Endothelial cell of umbilical vein (primary cell): ENCODE results near the gene RBM28. TPM values are rescaled to one million over a fixed set of nuclear protein-coding genes. Genes with fewer than 3 reads are reported as not detected.

Experiments used
- BruUV-seq: library from RNA; stranded (reverse); fragments of 400-500 nt; replicated peaks from 2 replicates; lab custom pipeline; 2021; lab: Mats Ljungman, UMichigan
- CTCF ChIA-PET: fragments of 300-600, 350-600 bp; sonication (Branson Sonifier 250); formaldehyde crosslinking; loops from one replicate; lab custom pipeline; 2021; ENCODE audit warnings: antibody characterized with exemption, inconsistent platforms; lab: Charles Lee
- POLR2A ChIA-PET: fragments of 300-600, 350-600 bp; sonication (Branson Sonifier 250); formaldehyde crosslinking; loops from one replicate; lab custom pipeline; 2021; ENCODE audit warnings: antibody characterized with exemption, inconsistent platforms; lab: Charles Lee
- DNase-seq: peaks from one replicate; pipeline ENCODE4 v3.0.0-alpha.2; 2011; ENCODE audit warnings: low read depth, low spot score
- FAIRE-seq: peaks from 2 replicates; lab custom pipeline; 2011; peaks lifted over from hg19 to GRCh38; lab: Jason Lieb, UNC
- H2AFZ ChIP-seq: 2 replicates; pipeline ENCODE4 v1.6.0; 2012; ENCODE audit warnings: low read depth, low read length, control low read depth, inconsistent platforms
- H3K27ac ChIP-seq: 2 replicates; pipeline ENCODE4 v1.5.1; 2011; ENCODE audit warnings: low read depth, mild to moderate bottlenecking, control low read depth, low read length, moderate library complexity; ENCODE audit not compliant: insufficient read depth
- H3K27me3 ChIP-seq, 2 experiments: 2 replicates each; pipeline versions ENCODE4 v1.6.0 to v1.6.1; 2011; ENCODE audit warnings: low read length in 2 of 2, mixed read lengths in 1 of 2; ENCODE audit not compliant: control insufficient read depth in 2 of 2, insufficient read depth in 2 of 2
- H3K36me3 ChIP-seq, 2 experiments: 2 replicates in 1 of 2; 3 replicates in 1 of 2; pipeline ENCODE4 v1.5.1; 2011; ENCODE audit warnings: low read length in 2 of 2, mild to moderate bottlenecking in 1 of 2, moderate library complexity in 1 of 2; ENCODE audit not compliant: control insufficient read depth in 2 of 2, insufficient read depth in 2 of 2; ENCODE audit errors: extremely low read depth in 1 of 2
- H3K4me1 ChIP-seq: 3 replicates; pipeline ENCODE4 v1.5.1; 2011; ENCODE audit warnings: mild to moderate bottlenecking, low read length; ENCODE audit not compliant: control insufficient read depth, insufficient read depth; ENCODE audit errors: extremely low read depth
- H3K4me2 ChIP-seq: 2 replicates; pipeline ENCODE4 v1.6.1; 2011; ENCODE audit warnings: low read length, control low read depth, mixed read lengths; ENCODE audit not compliant: insufficient read depth
- H3K4me3 ChIP-seq, 3 experiments: fragments of 200-600 bp in 1 of 3; sonication (generic), shearing (Covaris generic) in 1 of 3; replicated peaks in 1 of 3; 2 replicates each; pipeline ENCODE4 v1.5.1; 2011 to 2016; ENCODE audit warnings: control low read depth in 3 of 3, low read length in 3 of 3, mild to moderate bottlenecking in 2 of 3, inconsistent platforms in 1 of 3, low read depth in 1 of 3, moderate library complexity in 1 of 3; ENCODE audit not compliant: insufficient read depth in 1 of 3
- H3K79me2 ChIP-seq: 2 replicates; pipeline ENCODE4 v1.6.0; 2012; ENCODE audit warnings: low read length, inconsistent platforms; ENCODE audit not compliant: control insufficient read depth, insufficient read depth
- H3K9ac ChIP-seq: replicated peaks from 2 replicates; pipeline ENCODE3; 2011; ENCODE audit warnings: low read length, control low read depth; ENCODE audit not compliant: insufficient read depth; ENCODE audit errors: extremely low read depth
- H3K9me1 ChIP-seq: replicated peaks from 3 replicates; pipeline ENCODE4 v1.6.0; 2011; ENCODE audit warnings: mild to moderate bottlenecking, low read length; ENCODE audit not compliant: control insufficient read depth, insufficient read depth; ENCODE audit errors: extremely low read depth
- H3K9me3 ChIP-seq: replicated peaks from 2 replicates; pipeline ENCODE4 v1.5.1; 2012; ENCODE audit warnings: low read length, inconsistent platforms; ENCODE audit not compliant: control insufficient read depth, insufficient read depth
- H4K20me1 ChIP-seq: replicated peaks from 2 replicates; pipeline ENCODE3; 2011; ENCODE audit warnings: mild to moderate bottlenecking, low read length; ENCODE audit not compliant: control insufficient read depth, insufficient read depth; ENCODE audit errors: extremely low read depth
- CTCF ChIP-seq, 2 donors: IDR thresholded peaks; 1 replicate in 1 of 2; 2 replicates in 1 of 2; pipeline ENCODE4 v1.5.1; 2011; ENCODE audit warnings: low read length in 2 of 2, mild to moderate bottlenecking in 2 of 2, moderate library complexity in 2 of 2, control low read depth in 1 of 2, inconsistent platforms in 1 of 2, low read depth in 1 of 2; ENCODE audit not compliant: insufficient read depth in 1 of 2; ENCODE audit errors: extremely low read depth in 1 of 2
- EZH2 ChIP-seq: IDR thresholded peaks from 2 replicates; pipeline ENCODE4 v1.6.1; 2012; ENCODE audit warnings: borderline replicate concordance, low read depth, mild to moderate bottlenecking, moderate library complexity, low read length, inconsistent platforms; ENCODE audit not compliant: severe bottlenecking
- FOS ChIP-seq: IDR thresholded peaks from 2 replicates; pipeline ENCODE4 v1.6.1; 2011; ENCODE audit warnings: mild to moderate bottlenecking, low read length, moderate library complexity, borderline replicate concordance; ENCODE audit not compliant: insufficient read depth
- GATA2 ChIP-seq: IDR thresholded peaks from 2 replicates; pipeline ENCODE4 v1.7.0; 2011; ENCODE audit warnings: low read depth, mild to moderate bottlenecking, moderate library complexity, mixed read lengths, low read length; ENCODE audit not compliant: insufficient read length, insufficient read depth
- JUN ChIP-seq: IDR thresholded peaks from 2 replicates; pipeline ENCODE4 v1.6.1; 2011; ENCODE audit warnings: borderline replicate concordance, low read depth; ENCODE audit not compliant: insufficient read length, insufficient read depth
- MAX ChIP-seq: IDR thresholded peaks from 2 replicates; pipeline ENCODE4 v1.6.1; 2011; ENCODE audit not compliant: insufficient read depth, insufficient read length
- MYC ChIP-seq: IDR thresholded peaks from one replicate; pipeline ENCODE4 v1.6.1; 2011; ENCODE audit warnings: mild to moderate bottlenecking, low read depth, low read length
- POLR2A ChIP-seq: IDR thresholded peaks from 2 replicates; pipeline ENCODE4 v1.6.1; 2012; ENCODE audit warnings: low read depth, mild to moderate bottlenecking, control low read depth, low read length
- POLR2AphosphoS5 ChIP-seq: IDR thresholded peaks from 2 replicates; pipeline ENCODE4 v1.6.1; 2012; ENCODE audit warnings: low read depth, mild to moderate bottlenecking, control low read depth, low read length, moderate library complexity; ENCODE audit not compliant: insufficient read depth
- dilution Hi-C: fragments of 300-500 bp; cut with MboI; formaldehyde crosslinking; loops from one replicate; pipeline ENCODE4 v1.15.0; 2019; ENCODE audit warnings: low sequenced_read_pairs; ENCODE audit not compliant: extremely low pct_ligation_motif_present
- intact Hi-C: fragments of 100-400 bp; cut with micrococcal nuclease; formaldehyde crosslinking; loops from one replicate; pipeline ENCODE4 v1.10.0; 2022
- polyA plus RNA-seq, 4 experiments: library from polyadenylated mRNA; depleted of rRNA in 3 of 4; stranded (reverse) in 3 of 4; unstranded in 1 of 4; fragments of >200 nt; gene quantifications; 2 replicates each; pipeline versions ENCODE4 v1.2.1 to v1.2.3, GENCODE V29; 2011 to 2012; ENCODE audit warnings: missing spikeins in 1 of 4
- total RNA-seq: library from RNA; stranded (reverse); gene quantifications from 2 replicates; pipeline ENCODE4 v1.2.3, GENCODE V29; 2021

RBM28 gene
- total and polyA plus RNA-seq, 2 donors (not counting 3 experiments of a cell fraction or from before 2014, with no cell fraction given) = 11.6 to 58.7 TPM

GRCh38 chr7:128366300-128366699 lies 22.6 kb upstream of the RBM28 start:
- Histone ChIP-seq H3K27ac (no peak overlapping the region), H3K4me2 (no peak overlapping the region), H3K4me3 (no peak overlapping the region), H3K79me2 (no peaks in the 10 kb centered on the region), H3K27me3 (peaks cover 35 to 51% of the 10 kb centered on the region in 2 experiments), H4K20me1 (no peaks in the 10 kb centered on the region), H2AFZ (no peak overlapping the region), H3K9me1 (no peaks in the 10 kb centered on the region), H3K9me3 (no peaks in the 10 kb centered on the region), H3K36me3 (no peaks in the 10 kb centered on the region), H3K4me1 (no peaks in the 10 kb centered on the region), H3K9ac (no peak overlapping the region)
- ChIA-PET CTCF (interaction anchor here (1.4 to 5.4 kb wide), 3 partner anchors 19 to 23 kb away, joined by 3 to 24 read pairs (median 4); no protein-coding TSS in a partner anchor), POLR2A (no interaction called here)
- intact Hi-C loops = no loop called here
- no peak for FAIRE-seq
- no peak for DNase-seq
- BruUV-seq = no TSS peak
- dilution Hi-C loops = no loop called here
- TF ChIP-seq EZH2 (no peak), CTCF (IDR thresholded peaks at IDR 0.05; ENCODE audit: extremely low read depth in 1 of 2, insufficient read depth in 1 of 2, low read depth in 1 of 2, low read length in 2 of 2) (no peak), GATA2 (no peak), POLR2A (no peak), POLR2AphosphoS5 (no peak), FOS (no peak), MYC (no peak), JUN (no peak), MAX (no peak)
